AG08396 (cell line): ENCODE results near the gene SEPTIN8.
A peak's percentile ranks its signal among the peaks of the same experiment; 100 is the strongest.

Experiments
- DNase-seq: peaks from one replicate; pipeline ENCODE4 v3.0.0; 2012; ENCODE audit warnings: low spot score, mixed read lengths

Gene SEPTIN8

GRCh38 chr5:132782101-132782500 is 5.1 kb upstream of the SEPTIN8 start:
- DNase-seq, result peak; percentile 57

GRCh38 chr5:132781029-132781428 is 4.0 kb upstream of the SEPTIN8 start:
- DNase-seq, result no peak

- DNase-seq, result no peak
Observed at GRCh38 chr5:132780577-132780976, 3.5 kb upstream of the SEPTIN8 start.

- DNase-seq, result no peak
Observed at GRCh38 chr5:132779961-132780360, 2.9 kb upstream of the SEPTIN8 start.

- no peak for DNase-seq
Observed at GRCh38 chr5:132778856-132779255, 1.8 kb upstream of the SEPTIN8 start.

- no peak for DNase-seq
Observed at GRCh38 chr5:132778129-132778528, 1.1 kb upstream of the SEPTIN8 start.

- DNase-seq, result no peak
Observed at GRCh38 chr5:132776938-132777208, 166 bp downstream of the SEPTIN8 start.

GRCh38 chr5:132776131-132776937 is 705 bp downstream of the SEPTIN8 start:
- DNase-seq, result peak; percentile 60

GRCh38 chr5:132775476-132775961 is 1.5 kb downstream of the SEPTIN8 start:
- DNase-seq, result no peak

GRCh38 chr5:132774896-132775295 is 2.1 kb downstream of the SEPTIN8 start:
- no peak for DNase-seq

- DNase-seq, result no peak
Observed at GRCh38 chr5:132774406-132774805, 2.6 kb downstream of the SEPTIN8 start.

GRCh38 chr5:132773601-132774355 is 3.3 kb downstream of the SEPTIN8 start:
- DNase-seq, result no peak

- no peak for DNase-seq
Observed at GRCh38 chr5:132773114-132773513, 3.9 kb downstream of the SEPTIN8 start.

GRCh38 chr5:132772291-132773070 is 4.6 kb downstream of the SEPTIN8 start:
- no peak for DNase-seq

- peak; percentile 79 for DNase-seq
Observed at GRCh38 chr5:132771503-132771998, 5.5 kb downstream of the SEPTIN8 start.

- no peak for DNase-seq
Observed at GRCh38 chr5:132770476-132771159, 6.4 kb downstream of the SEPTIN8 start.

- DNase-seq, result no peak
Observed at GRCh38 chr5:132768485-132768868, 8.6 kb downstream of the SEPTIN8 start.

GRCh38 chr5:132767150-132767549 is 9.9 kb downstream of the SEPTIN8 start:
- DNase-seq, result no peak

GRCh38 chr5:132766806-132767055 is 10.3 kb downstream of the SEPTIN8 start:
- no peak for DNase-seq

- no peak for DNase-seq
Observed at GRCh38 chr5:132766020-132766805, 10.8 kb downstream of the SEPTIN8 start.

- no peak for DNase-seq
Observed at GRCh38 chr5:132765311-132766019, 11.6 kb downstream of the SEPTIN8 start.
